IPS-11a (cell line): ENCODE results near the gene PGR.

Experiments
- H3K4me3 ChIP-seq: one replicate; pipeline ENCODE4 v1.5.1; 2013; ENCODE audit warnings: low read depth, low read length, control low read depth

Gene PGR

GRCh38 chr11:101011881-101012280 is 117.7 kb downstream of the PGR start:
- no peak overlapping the region for H3K4me3 ChIP-seq

DNA sequence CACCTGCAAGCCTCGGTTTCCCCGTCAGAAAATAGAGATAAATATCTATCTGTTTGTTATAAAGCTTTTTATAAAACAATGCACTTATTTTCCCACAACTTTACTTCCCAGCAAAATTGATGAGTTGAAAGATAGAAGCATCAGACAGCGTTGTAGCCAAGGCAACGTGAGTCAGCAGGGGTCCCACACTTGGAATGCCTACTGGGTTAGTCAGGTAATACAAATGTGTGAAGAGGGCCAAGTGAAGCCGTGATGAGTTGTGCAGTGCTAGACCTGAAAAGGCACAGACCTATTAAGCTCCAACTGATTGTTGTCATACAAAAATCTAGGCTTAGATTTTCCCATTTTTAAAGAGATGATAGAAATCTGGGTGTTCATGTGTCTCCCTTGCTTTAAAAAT is 118.7 kb downstream of the PGR start:
- H3K4me3 ChIP-seq = no peak overlapping the region

- no peak overlapping the region for H3K4me3 ChIP-seq
Observed at GRCh38 chr11:101009690-101010055, 119.9 kb downstream of the PGR start.

- no peak overlapping the region for H3K4me3 ChIP-seq
Observed at GRCh38 chr11:101008961-101009689, 120.5 kb downstream of the PGR start.

- no peak overlapping the region for H3K4me3 ChIP-seq
Observed at GRCh38 chr11:101003468-101003867, 126.1 kb downstream of the PGR start.

GRCh38 chr11:100999756-101000155 is 129.9 kb downstream of the PGR start:
- no peak overlapping the region for H3K4me3 ChIP-seq

GRCh38 chr11:100994966-100995365 is 134.6 kb downstream of the PGR start:
- H3K4me3 ChIP-seq = no peak overlapping the region

DNA sequence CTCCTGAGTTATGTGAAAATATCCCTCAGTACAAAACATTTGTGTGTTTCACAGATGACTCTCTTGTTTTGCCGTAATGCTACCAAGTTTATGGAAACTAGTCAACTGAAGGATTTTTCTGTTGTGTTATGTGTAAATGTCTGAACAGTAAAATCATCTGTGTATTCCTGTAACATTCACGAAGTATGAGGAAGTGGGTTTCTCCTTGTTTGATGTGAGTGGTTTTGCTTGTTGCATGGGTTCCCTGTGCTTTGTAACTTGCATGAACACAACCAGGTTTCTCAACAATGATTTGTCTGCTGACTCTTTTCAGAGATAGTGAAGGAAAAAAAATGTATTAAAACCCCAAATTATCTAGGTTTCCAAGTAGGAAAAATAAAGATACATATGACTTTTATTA is 138.1 kb downstream of the PGR start:
- H3K4me3 ChIP-seq = no peak overlapping the region

GRCh38 chr11:100990931-100991330 is 138.7 kb downstream of the PGR start:
- H3K4me3 ChIP-seq = no peak overlapping the region

GRCh38 chr11:100984668-100985067 is 144.9 kb downstream of the PGR start:
- H3K4me3 ChIP-seq = no peak overlapping the region

- no peak overlapping the region for H3K4me3 ChIP-seq
Observed at GRCh38 chr11:100981196-100981824, 148.3 kb downstream of the PGR start.

- H3K4me3 ChIP-seq = no peak overlapping the region
Observed at GRCh38 chr11:100980156-100980555, 149.5 kb downstream of the PGR start.
